Measurements from ENCODE around the gene SLC13A5. TPM values are rescaled to one million over a fixed set of nuclear protein-coding genes. Genes with fewer than 3 reads are reported as not detected.

The SLC13A5 gene
- total and polyA plus RNA-seq, 11 donors = 0.06 to 0.72 TPM; not detected in 9

- Histone ChIP-seq H3K27ac (no peak overlapping the region), H3K4me1 (peaks cover 0 to 37% (median 23%) of the 10 kb centered on the region in 12 donors), H3K9me3 (no peaks in the 10 kb centered on the region), H3K27me3 (no peaks in the 10 kb centered on the region), H3K4me3 (no peak overlapping the region), H3K36me3 (peaks cover 0 to 63% (median 47%) of the 10 kb centered on the region in 9 donors)
- WGBS, 4 donors = 71 to 92% (median 85%) methylated on average over 5 of the region's 5 CpGs
- TF ChIP-seq CTCF (IDR thresholded peaks at IDR 0.05) = no peak
- TF ChIP-seq POLR2A (IDR thresholded peaks at IDR 0.05) = no peak
- ATAC-seq (no peak), DNase-seq (no peak)
- intact Hi-C loops (cut with DNase I) = no loop called here
These were observed 69.6 kb downstream of the SLC13A5 start for GRCh38 chr17:6643451-6644125.

- Histone ChIP-seq H3K4me3 (no peak overlapping the region), H3K4me1 (peaks cover 0 to 37% (median 25%) of the 10 kb centered on the region in 12 donors), H3K27ac (no peak overlapping the region), H3K36me3 (peaks cover 0 to 53% (median 41%) of the 10 kb centered on the region in 9 donors), H3K27me3 (no peaks in the 10 kb centered on the region), H3K9me3 (no peaks in the 10 kb centered on the region)
- TF ChIP-seq CTCF (IDR thresholded peaks at IDR 0.05) = no peak
- no peak for TF ChIP-seq POLR2A (IDR thresholded peaks at IDR 0.05)
- no peak for DNase-seq
- ATAC-seq = no peak
- intact Hi-C loops (cut with DNase I) = no loop called here
- 51 to 76% (median 71%) methylated on average over 2 of the region's 2 CpGs for WGBS, 4 donors
These were observed 70.6 kb downstream of the SLC13A5 start for GRCh38 chr17:6642592-6642991.

- peaks cover 0 to 37% (median 24%) of the 10 kb centered on the region in 12 donors for H3K4me1 ChIP-seq
- peak overlapping the region; percentile 73 to 96 (median 86) for H3K27ac ChIP-seq
- no peaks in the 10 kb centered on the region for H3K9me3 ChIP-seq
- H3K36me3 ChIP-seq = peaks cover 0 to 42% (median 31%) of the 10 kb centered on the region in 9 donors
- DNase-seq = no peak
- TF ChIP-seq CTCF (IDR thresholded peaks at IDR 0.05) = no peak
- no peak for TF ChIP-seq POLR2A (IDR thresholded peaks at IDR 0.05)
- peak; percentile 5 to 17 (median 12) for ATAC-seq
- peak overlapping the region; percentile 55 to 98 (median 82) for H3K4me3 ChIP-seq
- 2 to 4% (median 3%) methylated on average over 20 of the region's 20 CpGs for WGBS, 4 donors
- intact Hi-C loops (cut with DNase I) = no loop called here
- no peaks in the 10 kb centered on the region for H3K27me3 ChIP-seq
These were observed 71.8 kb downstream of the SLC13A5 start for GRCh38 chr17:6641247-6641863.

- peak within 1 kb of the TSS; percentile 55 to 98 (median 82) for H3K4me3 ChIP-seq
- H3K4me1 ChIP-seq = peaks cover 0 to 37% (median 24%) of the 10 kb centered on the region in 12 donors
- H3K27me3 ChIP-seq = no peaks in the 10 kb centered on the region
- TF ChIP-seq POLR2A (IDR thresholded peaks at IDR 0.05) (peak in 1 of 2 donors; percentile 82), CTCF (IDR thresholded peaks at IDR 0.05) (no peak)
- intact Hi-C loops (cut with DNase I) = no loop called here
- H3K9me3 ChIP-seq = no peaks in the 10 kb centered on the region
- DNase-seq (peak; percentile 93 to 96 (median 95)), ATAC-seq (peak; percentile 96 to 99 (median 97))
- H3K36me3 ChIP-seq = peaks cover 0 to 35% (median 31%) of the 10 kb centered on the region in 9 donors
- H3K27ac ChIP-seq = peak within 1 kb of the TSS; percentile 73 to 96 (median 86)
- 0 to 1% (median 0%) methylated on average over 15 to 52 of the region's 52 CpGs for WGBS, 4 donors
These were observed 72.5 kb downstream of the SLC13A5 start, which contains the start of the genes KIAA0753 and TXNDC17 for GRCh38 chr17:6640536-6641246. Gene KIAA0753 (minus strand): TSS chr17:6640711. CDS start chr17:6635103, 5,608 bp downstream. Gene TXNDC17 (plus strand): TSS chr17:6641060. CDS start chr17:6641083, 23 bp downstream.

All from heart left ventricle (tissue), 16 donors.